Fibroblast of mammary gland (primary cell): Measurements from ENCODE around the gene AKT1.

Source experiments
- DNase-seq: peaks from one replicate; pipeline ENCODE4 v3.0.0-alpha.2; 2010; ENCODE audit warnings: low read depth
- H3K4me3 ChIP-seq: 2 replicates; pipeline ENCODE4 v1.5.1; 2011; ENCODE audit warnings: low read depth, mild to moderate bottlenecking, low read length, moderate library complexity; ENCODE audit not compliant: control insufficient read depth
- CTCF ChIP-seq: conservative IDR thresholded peaks from 2 replicates; pipeline ENCODE4 v1.5.1; 2011; ENCODE audit warnings: low read depth, low read length, inconsistent platforms; ENCODE audit not compliant: control insufficient read depth, insufficient read depth

The AKT1 gene

GRCh38 chr14:104782808-104783139 lies 12.8 kb downstream of the AKT1 start:
- no peak for DNase-seq
- H3K4me3 ChIP-seq: no peak overlapping the region
- no peak for TF ChIP-seq CTCF

- TF ChIP-seq CTCF: no peak
- H3K4me3 ChIP-seq: no peak overlapping the region
- no peak for DNase-seq
These were observed 13.3 kb downstream of the AKT1 start for GRCh38 chr14:104782086-104782807.

- TF ChIP-seq CTCF: no peak
- no peak overlapping the region for H3K4me3 ChIP-seq
- no peak for DNase-seq
These were observed 14.1 kb downstream of the AKT1 start for GRCh38 chr14:104781271-104782077.

- DNase-seq: no peak
- no peak for TF ChIP-seq CTCF
- no peak overlapping the region for H3K4me3 ChIP-seq
These were observed 15.0 kb downstream of the AKT1 start for GRCh38 chr14:104780513-104781030.

- DNase-seq: no peak
- no peak for TF ChIP-seq CTCF
- no peak overlapping the region for H3K4me3 ChIP-seq
These were observed 15.6 kb downstream of the AKT1 start for GRCh38 chr14:104779776-104780512.

GRCh38 chr14:104778694-104779331 lies 16.7 kb downstream of the AKT1 start:
- no peak for DNase-seq
- TF ChIP-seq CTCF: no peak
- no peak overlapping the region for H3K4me3 ChIP-seq
